Activated gamma-delta T cell treated with anti-CD3 and anti-CD28 coated beads, Interleukin-2, amount 50 U/mL, for 16 hours (primary cell): ENCODE measurements around the gene STAB1.

ENCODE experiments used
- DNase-seq: peaks from one replicate; pipeline ENCODE4 v3.0.0-alpha.2; 2020; ENCODE audit warnings: low read depth

The STAB1 gene

GRCh38 chr3:52483577-52484381, 11.4 kb upstream of the STAB1 start:
- no peak for DNase-seq

- DNase-seq: no peak
These were observed 10.3 kb upstream of the STAB1 start for GRCh38 chr3:52484680-52485461.

- DNase-seq: no peak
These were observed 7.9 kb upstream of the STAB1 start for GRCh38 chr3:52487050-52487787.

GRCh38 chr3:52487788-52488691, 7.1 kb upstream of the STAB1 start:
- DNase-seq: no peak

GRCh38 chr3:52488746-52489145, 6.4 kb upstream of the STAB1 start:
- DNase-seq: no peak

- DNase-seq: no peak
These were observed 5.7 kb upstream of the STAB1 start for GRCh38 chr3:52489453-52489852.

- DNase-seq: no peak
These were observed 4.9 kb upstream of the STAB1 start for GRCh38 chr3:52490035-52490938.

- DNase-seq: no peak
These were observed 4.1 kb upstream of the STAB1 start for GRCh38 chr3:52490939-52491526.

GRCh38 chr3:52492059-52492458, 3.1 kb upstream of the STAB1 start:
- DNase-seq: no peak

GRCh38 chr3:52493232-52494017, 1.7 kb upstream of the STAB1 start:
- no peak for DNase-seq

GRCh38 chr3:52494445-52494844, 693 bp upstream of the STAB1 start:
- DNase-seq: no peak

GRCh38 chr3:52495777-52496602, 852 bp downstream of the STAB1 start:
- DNase-seq: no peak

- no peak for DNase-seq
These were observed 3.3 kb downstream of the STAB1 start for GRCh38 chr3:52498137-52499054.

- no peak for DNase-seq
These were observed 5.9 kb downstream of the STAB1 start for GRCh38 chr3:52501046-52501445.

- no peak for DNase-seq
These were observed 6.9 kb downstream of the STAB1 start for GRCh38 chr3:52502001-52502400.

- no peak for DNase-seq
These were observed 7.7 kb downstream of the STAB1 start for GRCh38 chr3:52502808-52503350.

GRCh38 chr3:52503788-52504424, 8.8 kb downstream of the STAB1 start:
- no peak for DNase-seq
